BJ (cell line): ENCODE results near the gene GOLGA1. TPM values are rescaled to one million over a fixed set of nuclear protein-coding genes. Genes with fewer than 3 reads are reported as not detected.

Experiments
- CTCF ChIA-PET: fragments of 350-600 bp; formaldehyde crosslinking; extraction: SDS; loops from one replicate; lab custom pipeline; 2021; ENCODE audit warnings: antibody characterized with exemption, inconsistent platforms; lab: Yijun Ruan, JAX
- POLR2A ChIA-PET: fragments of 300-600 bp; sonication (Branson Sonifier 250); formaldehyde crosslinking; extraction: SDS; loops from one replicate; lab custom pipeline; 2021; ENCODE audit warnings: antibody characterized with exemption; lab: Charles Lee
- DNase-seq: peaks from one replicate; pipeline ENCODE4 v3.0.0-alpha.2; 2011; ENCODE audit warnings: low read depth
- H3K27me3 ChIP-seq: 2 replicates; pipeline ENCODE4 v1.6.0; 2011; ENCODE audit warnings: low read length; ENCODE audit not compliant: control insufficient read depth, insufficient read depth
- H3K36me3 ChIP-seq: 2 replicates; pipeline ENCODE4 v1.5.1; 2011; ENCODE audit warnings: low read length; ENCODE audit not compliant: control insufficient read depth, insufficient read depth
- H3K4me3 ChIP-seq: 2 replicates; pipeline ENCODE4 v1.5.1; 2011; ENCODE audit warnings: low read depth, mild to moderate bottlenecking, control low read depth, low read length
- polyA plus RNA-seq: library from polyadenylated mRNA; depleted of rRNA; stranded (reverse); fragments of >200 nt; gene quantifications from 2 replicates; pipeline ENCODE4 v1.2.3, GENCODE V29; 2011; rRNA removed
- small RNA-seq: library from RNA; depleted of rRNA; stranded (forward); fragments of <200 nt; gene quantifications from one replicate; pipeline ENCODE3, GENCODE V24; 2012; ENCODE audit warnings: low replicate concordance, low read depth; ENCODE audit not compliant: insufficient read length
- TF ChIP-seq, protein P1 (sequence below): IDR thresholded peaks from 2 replicates; pipeline ENCODE4 v1.5.1; 2011; ENCODE audit warnings: low read depth, mild to moderate bottlenecking, control low read depth, inconsistent platforms, low read length, moderate library complexity; ENCODE audit not compliant: insufficient read depth

Gene GOLGA1
- polyA plus RNA-seq, 1 experiment = 12.4 TPM

DNA sequence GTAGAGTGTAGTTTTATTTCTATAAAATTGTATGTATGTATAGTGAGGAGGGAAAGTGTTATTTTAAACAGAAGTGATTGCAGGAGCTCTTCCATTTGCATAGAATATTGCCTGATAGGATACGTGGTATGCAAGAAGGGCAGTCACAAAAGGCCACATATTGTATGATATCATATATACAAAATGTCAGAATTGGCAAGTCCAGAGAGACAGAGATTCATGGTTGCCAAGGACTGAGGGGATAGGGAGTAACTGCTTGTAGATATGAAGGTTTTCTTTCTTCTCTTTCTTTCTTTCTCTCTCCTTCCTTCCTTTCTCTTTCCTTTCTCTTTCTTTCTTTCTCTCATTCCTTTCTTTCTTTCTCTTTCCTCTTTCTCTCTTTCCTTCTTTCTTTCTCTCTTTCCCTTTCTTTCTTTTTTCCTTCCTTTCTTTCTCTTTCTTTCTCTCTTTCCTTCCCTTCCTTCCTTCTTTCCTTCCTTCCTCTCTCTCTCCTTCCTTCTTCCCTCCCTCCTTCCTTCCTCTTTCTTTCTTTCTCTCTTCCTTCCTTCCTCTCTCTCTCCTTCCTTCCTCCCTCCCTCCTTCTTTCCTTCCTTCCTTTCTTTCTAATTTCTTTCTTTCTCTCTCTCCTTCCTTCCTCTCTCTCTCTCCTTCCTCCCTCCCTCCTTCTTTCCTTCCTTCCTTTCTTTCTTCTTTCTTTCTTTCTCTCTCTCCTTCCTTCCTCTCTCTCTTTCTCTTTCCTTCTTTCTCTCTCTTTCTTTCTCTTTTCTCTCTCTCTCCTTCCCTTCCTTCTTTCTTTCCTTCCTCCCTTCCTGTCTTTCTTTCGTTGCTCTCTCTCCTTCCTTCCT, 112.2 kb downstream of the GOLGA1 start:
- ChIA-PET CTCF (interaction anchor here (1.1 to 36.1 kb wide), 3 partner anchors 24 to 53 kb away, joined by 4 to 1161 read pairs (median 6); partner anchors contain the start of genes NR6A1 and OLFML2A), POLR2A (no interaction called here)
- no peak overlapping the region for H3K4me3 ChIP-seq
- TF ChIP-seq, protein P1, sequence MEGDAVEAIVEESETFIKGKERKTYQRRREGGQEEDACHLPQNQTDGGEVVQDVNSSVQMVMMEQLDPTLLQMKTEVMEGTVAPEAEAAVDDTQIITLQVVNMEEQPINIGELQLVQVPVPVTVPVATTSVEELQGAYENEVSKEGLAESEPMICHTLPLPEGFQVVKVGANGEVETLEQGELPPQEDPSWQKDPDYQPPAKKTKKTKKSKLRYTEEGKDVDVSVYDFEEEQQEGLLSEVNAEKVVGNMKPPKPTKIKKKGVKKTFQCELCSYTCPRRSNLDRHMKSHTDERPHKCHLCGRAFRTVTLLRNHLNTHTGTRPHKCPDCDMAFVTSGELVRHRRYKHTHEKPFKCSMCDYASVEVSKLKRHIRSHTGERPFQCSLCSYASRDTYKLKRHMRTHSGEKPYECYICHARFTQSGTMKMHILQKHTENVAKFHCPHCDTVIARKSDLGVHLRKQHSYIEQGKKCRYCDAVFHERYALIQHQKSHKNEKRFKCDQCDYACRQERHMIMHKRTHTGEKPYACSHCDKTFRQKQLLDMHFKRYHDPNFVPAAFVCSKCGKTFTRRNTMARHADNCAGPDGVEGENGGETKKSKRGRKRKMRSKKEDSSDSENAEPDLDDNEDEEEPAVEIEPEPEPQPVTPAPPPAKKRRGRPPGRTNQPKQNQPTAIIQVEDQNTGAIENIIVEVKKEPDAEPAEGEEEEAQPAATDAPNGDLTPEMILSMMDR = no peak
- DNase-seq = no peak
- no peaks in the 10 kb centered on the region for H3K36me3 ChIP-seq
- 0 out of 2 replicates have a peak, but pooled peaks cover 2% of the 10 kb centered on the region for H3K27me3 ChIP-seq

Small RNA genes lying within 50 kb of the gene (small RNA-seq; reads per million reads assigned to genes)
- not detected for gene RNU4-82P

Other genes with a start within 250 kb of the GOLGA1 start
- gene NR6A1, start 169.8 kb downstream of the GOLGA1 start, polyA plus RNA-seq = 0.23 and 0.25 TPM in 2 replicates
- gene OLFML2A, start 163.9 kb downstream of the GOLGA1 start, polyA plus RNA-seq = 2.0 and 2.5 TPM in 2 replicates
- not detected in 2 replicates for gene WDR38, start 87.6 kb downstream of the GOLGA1 start, polyA plus RNA-seq
- gene RPL35, start 79.1 kb downstream of the GOLGA1 start, polyA plus RNA-seq = 3,181 and 3,838 TPM in 2 replicates
- gene ARPC5L, start 79.0 kb downstream of the GOLGA1 start, polyA plus RNA-seq = 34.0 and 41.0 TPM in 2 replicates
- 2.0 and 4.4 TPM in 2 replicates for gene SCAI, start 202.4 kb upstream of the GOLGA1 start, polyA plus RNA-seq
- 7.7 and 19.5 TPM in 2 replicates for gene PPP6C, start 248.7 kb upstream of the GOLGA1 start, polyA plus RNA-seq